Esophagus muscularis mucosa (tissue), 4 donors: ENCODE results near the gene DHX35.

ENCODE experiments used
- CTCF ChIP-seq, 3 experiments: fragments of 200-600 bp in 2 of 3; fragments of 450-650 bp in 1 of 3; sonication (generic) in 2 of 3; IDR thresholded peaks; one replicate each; pipeline ENCODE4 v1.5.1; 2017 to 2019; ENCODE audit warnings: antibody characterized with exemption in 3 of 3, mild to moderate bottlenecking in 2 of 3, moderate library complexity in 1 of 3
- EP300 ChIP-seq: sonication (generic); formaldehyde crosslinking; IDR thresholded peaks from one replicate; pipeline ENCODE4 v1.6.1; 2017; ENCODE audit warnings: antibody characterized with exemption
- POLR2A ChIP-seq: fragments of 450-650 bp; IDR thresholded peaks from one replicate; pipeline ENCODE4 v1.6.1; 2017; ENCODE audit warnings: antibody characterized with exemption, moderate library complexity, mild to moderate bottlenecking, low read depth

DNA sequence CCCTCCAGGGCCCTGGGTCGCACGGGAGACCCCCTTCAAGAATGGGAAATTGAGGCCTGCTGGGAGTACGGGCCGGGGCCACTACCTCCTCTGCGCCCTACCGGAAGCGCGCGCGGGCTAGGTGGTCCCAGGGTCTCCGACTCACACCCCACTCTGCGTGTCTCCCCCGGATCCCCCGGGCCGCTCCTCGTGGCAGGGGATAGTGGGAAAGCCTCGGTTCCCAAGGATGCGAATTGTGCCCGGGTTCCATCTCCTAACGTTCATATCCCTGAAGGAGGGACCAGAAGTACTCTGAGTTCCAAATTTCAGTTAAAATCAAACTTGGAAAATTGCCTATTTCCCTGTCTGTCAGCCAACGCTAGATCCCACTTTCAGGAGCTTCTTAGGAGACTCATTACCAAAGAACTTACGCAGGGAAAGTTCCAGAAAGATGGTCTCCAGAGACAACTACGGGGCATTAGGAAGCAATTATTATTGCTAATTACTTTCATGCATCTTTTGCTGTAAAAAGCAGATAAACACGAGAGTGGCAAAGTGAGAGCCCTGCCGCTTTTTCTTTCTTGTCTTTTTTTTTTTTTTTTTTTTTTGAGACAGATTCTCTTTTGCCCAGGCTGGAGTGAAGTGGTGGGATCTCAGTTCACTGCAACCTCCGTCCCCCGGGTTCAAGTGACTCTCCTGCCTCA lies 35.1 kb upstream of the DHX35 start:
- TF ChIP-seq EP300 (no peak), CTCF (IDR thresholded peaks at IDR 0.05) (no peak), POLR2A (no peak)
